HepG2 (cell line): ENCODE measurements around the gene FAM50A.

Experiments
- CTCF ChIP-seq: sonication (generic); formaldehyde crosslinking; IDR thresholded peaks from 2 replicates; pipeline ENCODE4 v1.5.0; 2020; ENCODE audit warnings: mild to moderate bottlenecking, missing genetic modification reagents, moderate library complexity
- ELK4 ChIP-seq: sonication (generic); formaldehyde crosslinking; IDR thresholded peaks from 2 replicates; pipeline ENCODE4 v1.9.0; 2021; ENCODE audit warnings: missing genetic modification reagents, borderline replicate concordance
- HOXA3 ChIP-seq: sonication (generic); formaldehyde crosslinking; IDR thresholded peaks from 2 replicates; pipeline ENCODE4 v1.5.0; 2020; ENCODE audit warnings: missing genetic modification reagents
- KDM3A ChIP-seq: IDR thresholded peaks from 2 replicates; pipeline ENCODE4 v1.6.1; 2018; ENCODE audit warnings: low read depth, missing compliant biosample characterization
- NFIC ChIP-seq: IDR thresholded peaks from 2 replicates; pipeline ENCODE4 v1.6.1; 2012; ENCODE audit warnings: mild to moderate bottlenecking, low read length, inconsistent platforms
- NR2F6 ChIP-seq, 2 experiments: IDR thresholded peaks; 2 replicates each; pipeline ENCODE4 v1.6.1; 2016; ENCODE audit warnings: antibody characterized with exemption in 1 of 2, mild to moderate bottlenecking in 1 of 2
- SNAI1 ChIP-seq: sonication (generic); formaldehyde crosslinking; IDR thresholded peaks from 2 replicates; pipeline ENCODE4 v1.5.0; 2020; ENCODE audit warnings: mild to moderate bottlenecking, missing genetic modification reagents, borderline replicate concordance
- YY1 ChIP-seq: IDR thresholded peaks from 2 replicates; pipeline ENCODE4 v1.6.1; 2011; ENCODE audit warnings: low read length, low read depth, moderate library complexity, mild to moderate bottlenecking; ENCODE audit not compliant: insufficient read depth, insufficient replicate concordance
- ZNF138 ChIP-seq: sonication (generic); formaldehyde crosslinking; IDR thresholded peaks from 2 replicates; pipeline ENCODE4 v1.5.0; 2020; ENCODE audit warnings: mild to moderate bottlenecking, low read depth, missing genetic modification reagents
- ZNF276 ChIP-seq: sonication (generic); formaldehyde crosslinking; IDR thresholded peaks from 2 replicates; pipeline ENCODE4 v1.4.0; 2020; ENCODE audit warnings: mild to moderate bottlenecking, low read depth, missing genetic modification reagents
- ZNF572 ChIP-seq: sonication (generic); formaldehyde crosslinking; IDR thresholded peaks from 2 replicates; pipeline ENCODE4 v1.5.1; 2020; ENCODE audit warnings: mild to moderate bottlenecking, missing genetic modification reagents
- ZNF605 ChIP-seq: sonication (generic); formaldehyde crosslinking; IDR thresholded peaks from 2 replicates; pipeline ENCODE4 v1.8.0; 2022; ENCODE audit warnings: mild to moderate bottlenecking, missing genetic modification reagents

GRCh38 chrX:154443992-154444754 lies at the start of gene FAM50A:
- no peak for TF ChIP-seq YY1
- no peak for TF ChIP-seq NR2F6 (IDR thresholded peaks at IDR 0.05)
- TF ChIP-seq NR2F6 (CRISPR knock-in tag; IDR thresholded peaks at IDR 0.05) = no peak
- no peak for TF ChIP-seq ZNF605 (CRISPR knock-in tag)
- TF ChIP-seq NFIC = no peak
- TF ChIP-seq ZNF138 (CRISPR knock-in tag) = no peak
- no peak for TF ChIP-seq SNAI1 (CRISPR knock-in tag)
- no peak for TF ChIP-seq CTCF
- TF ChIP-seq ELK4 (CRISPR knock-in tag) = no peak
- TF ChIP-seq KDM3A (CRISPR knock-in tag) = no peak
- TF ChIP-seq HOXA3 (CRISPR knock-in tag) = 0 out of 2 replicates have a peak, but pooled peaks have one; percentile 8
- TF ChIP-seq ZNF572 (CRISPR knock-in tag) = no peak
- TF ChIP-seq ZNF276 = no peak
